ENCODE data around the gene FITM1. TPM values are rescaled to one million over a fixed set of nuclear protein-coding genes. Genes with fewer than 3 reads are reported as not detected.

Gene FITM1
- total and polyA plus RNA-seq, 2 donors (not counting 3 experiments of a cell fraction or from before 2014, with no cell fraction given): 0.54 TPM; not detected in 1

GRCh38 chr14:24136684-24137528 lies 6.4 kb downstream of the FITM1 start:
- ChIA-PET CTCF (interaction anchor here (0.7 to 2.6 kb wide), 6 partner anchors 9 to 79 kb away, joined by 3 to 15 read pairs (median 10); partner anchors contain the start of genes DCAF11, IRF9, NRL and PSME2), POLR2A (interaction anchor here (0.7 to 1.2 kb wide), 3 partner anchors 10 to 22 kb away, joined by 3 to 10 read pairs (median 4); partner anchors contain the start of genes DCAF11, NRL, PSME2 and RNF31)
- no peak for FAIRE-seq
- no peak for DNase-seq (ENCODE audit: low read depth, low spot score)
- Histone ChIP-seq H3K9ac (replicated peaks; ENCODE audit: extremely low read depth, insufficient read depth, low read length) (peak overlapping the region; percentile 79), H3K4me1 (ENCODE audit: control insufficient read depth, extremely low read depth, insufficient read depth, low read length) (peaks cover 15% of the 10 kb centered on the region), H4K20me1 (replicated peaks; ENCODE audit: control insufficient read depth, extremely low read depth, insufficient read depth, low read length) (no peaks in the 10 kb centered on the region), H3K4me3 (replicated peaks in 1 of 3; ENCODE audit: insufficient read depth in 1 of 3, low read depth in 1 of 3, low read length in 3 of 3) (peak overlapping the region; percentile 56 to 93 (median 90)), H3K27me3 (ENCODE audit: control insufficient read depth in 2 of 2, insufficient read depth in 2 of 2, low read length in 2 of 2) (no peaks in the 10 kb centered on the region), H3K9me1 (replicated peaks; ENCODE audit: control insufficient read depth, extremely low read depth, insufficient read depth, low read length) (no peaks in the 10 kb centered on the region), H3K79me2 (ENCODE audit: control insufficient read depth, insufficient read depth, low read length) (peaks cover 21% of the 10 kb centered on the region), H3K4me2 (ENCODE audit: insufficient read depth, low read length) (peak overlapping the region; percentile 63), H3K36me3 (ENCODE audit: control insufficient read depth in 2 of 2, extremely low read depth in 1 of 2, insufficient read depth in 2 of 2, low read length in 2 of 2) (peaks cover 6 to 19% of the 10 kb centered on the region in 2 experiments), H3K9me3 (replicated peaks; ENCODE audit: control insufficient read depth, insufficient read depth, low read length) (no peaks in the 10 kb centered on the region), H2AFZ (ENCODE audit: low read depth, low read length) (no peak overlapping the region), H3K27ac (ENCODE audit: insufficient read depth, low read depth, low read length) (no peak overlapping the region)
- no peak for TF ChIP-seq MYC (IDR thresholded peaks at IDR 0.05; ENCODE audit: low read depth, low read length)
- TF ChIP-seq CTCF (IDR thresholded peaks at IDR 0.05; ENCODE audit: extremely low read depth in 1 of 2, insufficient read depth in 1 of 2, low read depth in 1 of 2, low read length in 2 of 2): no peak
- no peak for TF ChIP-seq EZH2 (IDR thresholded peaks at IDR 0.05; ENCODE audit: borderline replicate concordance, low read depth, low read length, severe bottlenecking)
- TF ChIP-seq GATA2 (IDR thresholded peaks at IDR 0.05; ENCODE audit: insufficient read depth, insufficient read length, low read depth, low read length): no peak
- no peak for TF ChIP-seq JUN (IDR thresholded peaks at IDR 0.05; ENCODE audit: borderline replicate concordance, insufficient read depth, insufficient read length, low read depth)
- no peak for TF ChIP-seq POLR2AphosphoS5 (IDR thresholded peaks at IDR 0.05; ENCODE audit: insufficient read depth, low read depth, low read length)
- no peak for TF ChIP-seq POLR2A (IDR thresholded peaks at IDR 0.05; ENCODE audit: low read depth, low read length)
- TF ChIP-seq, protein P1, sequence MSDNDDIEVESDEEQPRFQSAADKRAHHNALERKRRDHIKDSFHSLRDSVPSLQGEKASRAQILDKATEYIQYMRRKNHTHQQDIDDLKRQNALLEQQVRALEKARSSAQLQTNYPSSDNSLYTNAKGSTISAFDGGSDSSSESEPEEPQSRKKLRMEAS (IDR thresholded peaks at IDR 0.05; ENCODE audit: insufficient read depth, insufficient read length): no peak
- no peak for TF ChIP-seq FOS (IDR thresholded peaks at IDR 0.05; ENCODE audit: borderline replicate concordance, insufficient read depth, low read length)
- intact Hi-C loops (cut with micrococcal nuclease): loop anchor here (1.0 kb wide), 3 partner anchors 10 to 42 kb away; partner anchors contain the start of genes DCAF11, NRL and RNF31
- BruUV-seq (replicated peaks): no TSS peak
- dilution Hi-C loops (cut with MboI; ENCODE audit: extremely low pct_ligation_motif_present, low sequenced_read_pairs): no loop called here
